ENCODE data around the gene ARL13B. TPM values are rescaled to one million over a fixed set of nuclear protein-coding genes. Genes with fewer than 3 reads are reported as not detected.

Gene ARL13B
- polyA plus RNA-seq, 1 of the 3 experiments (the other 2 are of a cell fraction), result 4.9 TPM

DNA sequence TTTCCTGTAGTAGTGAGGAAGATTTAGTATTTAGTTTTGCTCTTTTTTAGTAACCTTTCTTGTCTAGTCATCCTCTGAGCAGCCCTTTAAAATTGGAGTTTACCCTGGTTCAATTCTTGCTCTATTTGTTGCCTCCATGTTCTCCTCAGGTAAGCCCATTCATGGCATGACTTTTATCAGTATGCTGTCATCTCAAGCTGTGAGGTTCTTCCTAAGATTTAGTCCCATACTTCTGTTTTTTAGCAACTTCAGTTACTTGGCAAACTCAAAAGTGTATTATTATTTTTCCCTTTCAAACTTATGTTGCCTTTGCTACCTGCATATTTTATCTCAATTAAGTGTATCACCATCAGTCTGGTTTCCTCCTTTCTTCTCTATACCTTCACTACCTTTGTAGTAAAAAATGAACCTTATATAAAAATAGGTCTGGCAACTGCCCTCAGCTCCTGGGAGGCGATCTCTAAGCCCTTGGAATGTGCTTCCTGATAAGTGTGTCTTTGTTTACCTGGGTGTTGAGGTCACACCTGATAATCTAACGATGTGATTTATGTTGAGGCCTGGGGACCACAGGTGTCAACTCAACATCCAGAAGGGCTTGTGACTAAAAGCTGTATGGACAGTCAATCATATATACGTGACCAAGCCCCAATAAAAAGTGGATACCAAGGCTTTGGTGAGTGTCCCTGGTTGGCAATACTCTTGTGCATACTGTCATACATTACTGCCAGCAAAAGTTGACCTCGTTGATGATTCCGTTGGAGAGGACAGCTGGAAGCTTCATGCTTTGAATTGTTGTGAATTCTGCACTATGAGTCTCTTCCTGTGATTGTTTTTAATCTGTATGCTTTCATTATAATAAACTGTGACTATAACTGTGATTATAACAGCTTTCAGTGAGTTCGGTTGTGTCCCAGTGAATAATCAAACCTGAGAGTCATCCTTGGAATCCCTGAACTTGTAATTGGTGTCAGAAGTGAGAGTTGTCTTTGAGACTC, 86.8 kb downstream of the ARL13B start (continued):
- TF ChIP-seq MAX (IDR thresholded peaks at IDR 0.05; ENCODE audit: low read depth) (no peak), TCF12 (IDR thresholded peaks at IDR 0.05) (no peak), NFIC (IDR thresholded peaks at IDR 0.05; ENCODE audit: borderline replicate concordance) (no peak), FOXM1 (IDR thresholded peaks at IDR 0.05; ENCODE audit: low read depth) (no peak), CHD2 (IDR thresholded peaks at IDR 0.05; ENCODE audit: low read length, partially characterized antibody) (no peak), SMC3 (IDR thresholded peaks at IDR 0.05; ENCODE audit: low read depth, low read length) (no peak)
- TF ChIP-seq, protein P1, sequence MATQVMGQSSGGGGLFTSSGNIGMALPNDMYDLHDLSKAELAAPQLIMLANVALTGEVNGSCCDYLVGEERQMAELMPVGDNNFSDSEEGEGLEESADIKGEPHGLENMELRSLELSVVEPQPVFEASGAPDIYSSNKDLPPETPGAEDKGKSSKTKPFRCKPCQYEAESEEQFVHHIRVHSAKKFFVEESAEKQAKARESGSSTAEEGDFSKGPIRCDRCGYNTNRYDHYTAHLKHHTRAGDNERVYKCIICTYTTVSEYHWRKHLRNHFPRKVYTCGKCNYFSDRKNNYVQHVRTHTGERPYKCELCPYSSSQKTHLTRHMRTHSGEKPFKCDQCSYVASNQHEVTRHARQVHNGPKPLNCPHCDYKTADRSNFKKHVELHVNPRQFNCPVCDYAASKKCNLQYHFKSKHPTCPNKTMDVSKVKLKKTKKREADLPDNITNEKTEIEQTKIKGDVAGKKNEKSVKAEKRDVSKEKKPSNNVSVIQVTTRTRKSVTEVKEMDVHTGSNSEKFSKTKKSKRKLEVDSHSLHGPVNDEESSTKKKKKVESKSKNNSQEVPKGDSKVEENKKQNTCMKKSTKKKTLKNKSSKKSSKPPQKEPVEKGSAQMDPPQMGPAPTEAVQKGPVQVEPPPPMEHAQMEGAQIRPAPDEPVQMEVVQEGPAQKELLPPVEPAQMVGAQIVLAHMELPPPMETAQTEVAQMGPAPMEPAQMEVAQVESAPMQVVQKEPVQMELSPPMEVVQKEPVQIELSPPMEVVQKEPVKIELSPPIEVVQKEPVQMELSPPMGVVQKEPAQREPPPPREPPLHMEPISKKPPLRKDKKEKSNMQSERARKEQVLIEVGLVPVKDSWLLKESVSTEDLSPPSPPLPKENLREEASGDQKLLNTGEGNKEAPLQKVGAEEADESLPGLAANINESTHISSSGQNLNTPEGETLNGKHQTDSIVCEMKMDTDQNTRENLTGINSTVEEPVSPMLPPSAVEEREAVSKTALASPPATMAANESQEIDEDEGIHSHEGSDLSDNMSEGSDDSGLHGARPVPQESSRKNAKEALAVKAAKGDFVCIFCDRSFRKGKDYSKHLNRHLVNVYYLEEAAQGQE (IDR thresholded peaks at IDR 0.05; ENCODE audit: low read depth, low read length), result no peak

- peak overlapping the region; percentile 42; the same call in 1 of the 2 replicates for H2AFZ ChIP-seq (ENCODE audit: low read depth)
- no peaks in the 10 kb centered on the region for H3K9me2 ChIP-seq
- WGBS (ENCODE audit: low lambda C conversion rate), result 4% methylated on average over 4 of the region's 4 CpGs
Observed at GRCh38 chr3:94069194-94069813, 89.3 kb downstream of the ARL13B start.

More at GRCh38 chr3:94069194-94069813, 89.3 kb downstream of the ARL13B start:
- Histone ChIP-seq H3K27ac (ENCODE audit: low read depth in 2 of 2, low read length in 1 of 2) (no peak overlapping the region), H3K79me2 (ENCODE audit: insufficient read depth) (peaks cover 16% of the 10 kb centered on the region; the same call in 1 of the 2 replicates), H3F3A (replicated peaks; ENCODE audit: insufficient read depth) (no peaks in the 10 kb centered on the region), H3K36me3 (replicated peaks in 1 of 2; ENCODE audit: control insufficient read depth in 1 of 2, insufficient read depth in 2 of 2, low read length in 1 of 2) (peaks cover 14 to 25% of the 10 kb centered on the region in 2 experiments), H3K27me3 (ENCODE audit: insufficient read depth) (no peaks in the 10 kb centered on the region), H3K9me3 (no peaks in the 10 kb centered on the region), H3K4me2 (no peak overlapping the region), H3K9ac (no peak overlapping the region), H4K20me1 (ENCODE audit: insufficient read depth) (no peaks in the 10 kb centered on the region), H3K4me1 (ENCODE audit: control insufficient read depth in 1 of 2, insufficient read depth in 2 of 2, low read depth in 1 of 2, low read length in 1 of 2) (no peaks in the 10 kb centered on the region; a peak in 2 of 4 replicates), H3K4me3 (ENCODE audit: low read depth in 2 of 2, low read length in 1 of 2) (no peak overlapping the region)
- POLR2A ChIA-PET, result no interaction called here
- peak; percentile 11 for DNase-seq
- CTCF ChIA-PET, result interaction anchor here (0.5 to 3.2 kb wide), 44 partner anchors 9 to 248 kb away, joined by 3 to 22 read pairs (median 4); partner anchors contain the start of gene STX19
- TF ChIP-seq, protein P2, sequence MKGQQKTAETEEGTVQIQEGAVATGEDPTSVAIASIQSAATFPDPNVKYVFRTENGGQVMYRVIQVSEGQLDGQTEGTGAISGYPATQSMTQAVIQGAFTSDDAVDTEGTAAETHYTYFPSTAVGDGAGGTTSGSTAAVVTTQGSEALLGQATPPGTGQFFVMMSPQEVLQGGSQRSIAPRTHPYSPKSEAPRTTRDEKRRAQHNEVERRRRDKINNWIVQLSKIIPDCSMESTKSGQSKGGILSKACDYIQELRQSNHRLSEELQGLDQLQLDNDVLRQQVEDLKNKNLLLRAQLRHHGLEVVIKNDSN (IDR thresholded peaks at IDR 0.05; ENCODE audit: borderline replicate concordance, low read depth), result no peak
- TF ChIP-seq, protein P3, sequence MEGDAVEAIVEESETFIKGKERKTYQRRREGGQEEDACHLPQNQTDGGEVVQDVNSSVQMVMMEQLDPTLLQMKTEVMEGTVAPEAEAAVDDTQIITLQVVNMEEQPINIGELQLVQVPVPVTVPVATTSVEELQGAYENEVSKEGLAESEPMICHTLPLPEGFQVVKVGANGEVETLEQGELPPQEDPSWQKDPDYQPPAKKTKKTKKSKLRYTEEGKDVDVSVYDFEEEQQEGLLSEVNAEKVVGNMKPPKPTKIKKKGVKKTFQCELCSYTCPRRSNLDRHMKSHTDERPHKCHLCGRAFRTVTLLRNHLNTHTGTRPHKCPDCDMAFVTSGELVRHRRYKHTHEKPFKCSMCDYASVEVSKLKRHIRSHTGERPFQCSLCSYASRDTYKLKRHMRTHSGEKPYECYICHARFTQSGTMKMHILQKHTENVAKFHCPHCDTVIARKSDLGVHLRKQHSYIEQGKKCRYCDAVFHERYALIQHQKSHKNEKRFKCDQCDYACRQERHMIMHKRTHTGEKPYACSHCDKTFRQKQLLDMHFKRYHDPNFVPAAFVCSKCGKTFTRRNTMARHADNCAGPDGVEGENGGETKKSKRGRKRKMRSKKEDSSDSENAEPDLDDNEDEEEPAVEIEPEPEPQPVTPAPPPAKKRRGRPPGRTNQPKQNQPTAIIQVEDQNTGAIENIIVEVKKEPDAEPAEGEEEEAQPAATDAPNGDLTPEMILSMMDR (IDR thresholded peaks at IDR 0.05), result peak; percentile 77
- peak; percentile 61 for TF ChIP-seq RAD21 (IDR thresholded peaks at IDR 0.05; ENCODE audit: low read length)

Data from SK-N-SH (cell line).